ENCODE measurements around the gene NDUFAF8. TPM values are rescaled to one million over a fixed set of nuclear protein-coding genes. Genes with fewer than 3 reads are reported as not detected.

NDUFAF8 gene
- total RNA-seq, 1 experiment from 2014 or later: 60.1 TPM

GRCh38 chr17:81272616-81273015 is 33.5 kb downstream of the NDUFAF8 start:
- peaks cover 2% of the 10 kb centered on the region for H3K23me2 ChIP-seq (ENCODE audit: insufficient read length, low read depth, low read length, poor library complexity, severe bottlenecking)
- no peak for DNase-seq
- peaks cover 20 to 65% (median 59%) of the 10 kb centered on the region in 3 experiments for H3K36me3 Mint-ChIP-seq (ENCODE audit: insufficient read depth in 1 of 3, low read depth in 3 of 3)
- H2BK120ac ChIP-seq (ENCODE audit: low read depth, low read length, poor library complexity, severe bottlenecking): no peak overlapping the region
- no peak overlapping the region; the same call in 1 of the 2 replicates for H3K14ac ChIP-seq (ENCODE audit: insufficient read depth, low read length)
- no peaks in the 10 kb centered on the region for H3K27me3 ChIP-seq (ENCODE audit: insufficient read depth, low read length)
- no CpG with 5 or more reads among the region's 12 CpGs for WGBS (ENCODE audit: extremely low coverage, insufficient read length, low lambda C conversion rate)
- H3K9me3 Mint-ChIP-seq: no peaks in the 10 kb centered on the region
- no peak overlapping the region for H3K4ac ChIP-seq (ENCODE audit: low read depth, low read length)
- no peak overlapping the region for H3K56ac ChIP-seq (ENCODE audit: insufficient read length, low read depth, low read length)
- H3K18ac ChIP-seq (ENCODE audit: insufficient read length, low read depth, low read length): no peak overlapping the region
- H3K27ac Mint-ChIP-seq: peak overlapping the region in 1 of 3 experiments; percentile 9; a peak in 1 of 7 replicates
- H3K9me3 ChIP-seq (ENCODE audit: control insufficient read depth, low read depth, low read length): no peaks in the 10 kb centered on the region
- no peak overlapping the region; a peak in 1 of 5 replicates for H3K4me3 Mint-ChIP-seq
- no peak overlapping the region for H4K91ac ChIP-seq (ENCODE audit: insufficient read length, low read depth, low read length)
- H3K4me1 ChIP-seq (ENCODE audit: insufficient read depth, low read length): no peaks in the 10 kb centered on the region
- no peak overlapping the region for H2BK5ac ChIP-seq (ENCODE audit: insufficient read length, low read length)
- no peaks in the 10 kb centered on the region for H3K79me2 ChIP-seq (ENCODE audit: insufficient read depth, low read length)
- no peak overlapping the region for H3K9ac ChIP-seq (ENCODE audit: extremely low read depth, insufficient read length, low read length)
- TF ChIP-seq CTCF (conservative IDR thresholded peaks at IDR 0.05): no peak
- no peak overlapping the region for H2BK12ac ChIP-seq (ENCODE audit: insufficient read length, low read depth, low read length)
- H3K4me1 Mint-ChIP-seq: no peaks in the 10 kb centered on the region
- no peak overlapping the region for H2BK20ac ChIP-seq (ENCODE audit: low read depth, low read length, poor library complexity, severe bottlenecking)
- no peak overlapping the region for H4K5ac ChIP-seq (ENCODE audit: insufficient read length, low read depth, low read length)
- no peak overlapping the region for H3K23ac ChIP-seq (ENCODE audit: insufficient read length, low read depth, low read length)
- no peaks in the 10 kb centered on the region for H3K79me1 ChIP-seq (ENCODE audit: insufficient read depth, low read depth, low read length, poor library complexity, severe bottlenecking)
- H2AFZ ChIP-seq (ENCODE audit: low read length): no peak overlapping the region
- no peaks in the 10 kb centered on the region for H3K27me3 Mint-ChIP-seq (ENCODE audit: low read depth)
- no peak overlapping the region for H3T11ph ChIP-seq (ENCODE audit: low read length)
- H2AK5ac ChIP-seq (ENCODE audit: insufficient read length, low read length): no peak overlapping the region
- no peak overlapping the region for H3K4me2 ChIP-seq (ENCODE audit: insufficient read depth, insufficient read length, low read length)
- no peak overlapping the region for H2BK15ac ChIP-seq (ENCODE audit: low read depth, low read length)
- no peak overlapping the region for H3K27ac ChIP-seq (ENCODE audit: insufficient read length, low read depth, low read length)
- no peaks in the 10 kb centered on the region for H4K20me1 ChIP-seq (ENCODE audit: control insufficient read depth, insufficient read depth, insufficient read length)
- H4K8ac ChIP-seq (replicated peaks; ENCODE audit: insufficient read length, low read depth, low read length): no peak overlapping the region
